OCI-LY1 (cell line): ENCODE results near the gene ITPK1.

ENCODE experiments used
- H2AFZ ChIP-seq: fragments of 200-600 bp; sonication (generic), shearing (Covaris generic); 2 replicates; pipeline ENCODE4 v1.6.0; 2014; ENCODE audit warnings: antibody characterized with exemption, mild to moderate bottlenecking, low read length
- H3F3A ChIP-seq: fragments of 200-600 bp; sonication (generic), shearing (Covaris generic); 2 replicates; pipeline ENCODE4 v1.6.0; 2014; ENCODE audit warnings: mild to moderate bottlenecking, antibody characterized with exemption, low read length, moderate library complexity; ENCODE audit not compliant: insufficient read depth
- H3K27ac ChIP-seq: fragments of 200-600 bp; sonication (generic); 2 replicates; pipeline ENCODE4 v1.5.1; 2014; ENCODE audit warnings: low read length, mixed run types, mild to moderate bottlenecking, low read depth; ENCODE audit not compliant: poor library complexity, severe bottlenecking
- H3K27me3 ChIP-seq: fragments of 200-600 bp; sonication (generic); 2 replicates; pipeline ENCODE4 v1.6.0; 2014; ENCODE audit warnings: antibody characterized with exemption, mild to moderate bottlenecking, low read length, moderate library complexity; ENCODE audit not compliant: insufficient read depth
- H3K36me3 ChIP-seq: fragments of 200-600 bp; sonication (generic); 2 replicates; pipeline ENCODE4 v1.6.1; 2014; ENCODE audit warnings: mild to moderate bottlenecking, antibody characterized with exemption, low read length, moderate library complexity, mixed read lengths; ENCODE audit not compliant: insufficient read depth
- H3K4me1 ChIP-seq: fragments of 200-600 bp; sonication (generic); 2 replicates; pipeline ENCODE4 v1.5.1; 2014; ENCODE audit warnings: mild to moderate bottlenecking, low read length, moderate library complexity; ENCODE audit not compliant: insufficient read depth, severe bottlenecking
- H3K4me2 ChIP-seq: fragments of 200-600 bp; sonication (generic), shearing (Covaris generic); 2 replicates; pipeline ENCODE4 v1.6.1; 2014; ENCODE audit warnings: low read length
- H3K4me3 ChIP-seq: fragments of 200-600 bp; sonication (generic); 2 replicates; pipeline ENCODE4 v1.5.1; 2014; ENCODE audit warnings: low read length, low read depth, mild to moderate bottlenecking, mixed read lengths; ENCODE audit not compliant: poor library complexity, severe bottlenecking
- H3K79me2 ChIP-seq: fragments of 200-600 bp; shearing (Covaris generic); 2 replicates; pipeline ENCODE4 v1.6.1; 2016; ENCODE audit warnings: mixed run types, low read length, mixed read lengths; ENCODE audit not compliant: insufficient read depth
- H3K9ac ChIP-seq: fragments of 200-600 bp; sonication (generic), shearing (Covaris generic); 2 replicates; pipeline ENCODE4 v1.6.1; 2014; ENCODE audit warnings: mild to moderate bottlenecking, low read length, mixed read lengths
- H3K9me2 ChIP-seq: fragments of 200-600 bp; sonication (generic), shearing (Covaris generic); 2 replicates; pipeline ENCODE4 v1.6.1; 2014; ENCODE audit warnings: low read depth, mild to moderate bottlenecking, low read length, mixed read lengths
- H3K9me3 ChIP-seq: fragments of 200-600 bp; shearing (Covaris generic); 2 replicates; pipeline ENCODE4 v1.6.1; 2014; ENCODE audit warnings: low read length, mixed read lengths
- H4K20me1 ChIP-seq: fragments of 200-600 bp; sonication (generic), shearing (Covaris generic); 2 replicates; pipeline ENCODE4 v1.6.0; 2016; ENCODE audit warnings: mild to moderate bottlenecking, low read length; ENCODE audit not compliant: insufficient read depth
- CTCF ChIP-seq: fragments of 200-600 bp; sonication (generic), shearing (Covaris generic); IDR thresholded peaks from 2 replicates; pipeline ENCODE4 v1.5.1; 2017; ENCODE audit warnings: mild to moderate bottlenecking, antibody characterized with exemption, low read length, moderate library complexity, mixed read lengths
- EZH2 ChIP-seq: fragments of 200-600 bp; sonication (generic), shearing (Covaris generic); IDR thresholded peaks from 2 replicates; pipeline ENCODE4 v1.8.0; 2017; ENCODE audit warnings: borderline replicate concordance, mixed run types, mild to moderate bottlenecking, antibody characterized with exemption, low read length, moderate library complexity, mixed read lengths

ITPK1 gene

GRCh38 chr14:92971601-92972180, 144.0 kb downstream of the ITPK1 start:
- no peaks in the 10 kb centered on the region for H3K79me2 ChIP-seq
- no peaks in the 10 kb centered on the region for H4K20me1 ChIP-seq
- TF ChIP-seq CTCF = no peak
- TF ChIP-seq EZH2 = no peak
- H3F3A ChIP-seq = no peaks in the 10 kb centered on the region
- H3K27me3 ChIP-seq = no peaks in the 10 kb centered on the region; the same call in 1 of the 2 replicates
- H3K4me2 ChIP-seq = no peak overlapping the region
- no peak overlapping the region for H2AFZ ChIP-seq
- H3K9ac ChIP-seq = no peak overlapping the region
- H3K9me3 ChIP-seq = 0 out of 2 replicates have a peak, but pooled peaks cover 4% of the 10 kb centered on the region
- no peak overlapping the region for H3K27ac ChIP-seq
- no peaks in the 10 kb centered on the region for H3K9me2 ChIP-seq
- no peaks in the 10 kb centered on the region for H3K36me3 ChIP-seq
- no peak overlapping the region for H3K4me3 ChIP-seq
- H3K4me1 ChIP-seq = no peaks in the 10 kb centered on the region

- Histone ChIP-seq H3F3A (no peaks in the 10 kb centered on the region), H3K4me1 (no peaks in the 10 kb centered on the region), H4K20me1 (no peaks in the 10 kb centered on the region), H3K9me2 (no peaks in the 10 kb centered on the region), H3K36me3 (no peaks in the 10 kb centered on the region), H3K4me3 (no peak overlapping the region), H3K79me2 (no peaks in the 10 kb centered on the region), H3K9me3 (0 out of 2 replicates have a peak, but pooled peaks cover 4% of the 10 kb centered on the region), H3K27me3 (no peaks in the 10 kb centered on the region; the same call in 1 of the 2 replicates), H3K9ac (no peak overlapping the region), H2AFZ (no peak overlapping the region), H3K27ac (no peak overlapping the region), H3K4me2 (no peak overlapping the region)
- TF ChIP-seq CTCF = no peak
- TF ChIP-seq EZH2 = no peak
These were observed 145.5 kb downstream of the ITPK1 start for GRCh38 chr14:92970271-92970670.

GRCh38 chr14:92969871-92970270, 145.9 kb downstream of the ITPK1 start:
- no peaks in the 10 kb centered on the region for H4K20me1 ChIP-seq
- H3K4me3 ChIP-seq = no peak overlapping the region
- H3K27ac ChIP-seq = no peak overlapping the region
- H3K27me3 ChIP-seq = no peaks in the 10 kb centered on the region; the same call in 1 of the 2 replicates
- H3K9me2 ChIP-seq = no peaks in the 10 kb centered on the region
- no peaks in the 10 kb centered on the region for H3K4me1 ChIP-seq
- H2AFZ ChIP-seq = no peak overlapping the region
- no peaks in the 10 kb centered on the region for H3K79me2 ChIP-seq
- TF ChIP-seq EZH2 = no peak
- TF ChIP-seq CTCF = no peak
- no peak overlapping the region for H3K9ac ChIP-seq
- 0 out of 2 replicates have a peak, but pooled peaks cover 4% of the 10 kb centered on the region for H3K9me3 ChIP-seq
- H3F3A ChIP-seq = no peaks in the 10 kb centered on the region
- no peak overlapping the region for H3K4me2 ChIP-seq
- H3K36me3 ChIP-seq = no peaks in the 10 kb centered on the region
